ENCODE data around the gene C10orf67.
"Not testable (repeated sequence)": the region's sequence is repeated elsewhere in the genome, so short reads cannot be mapped to it uniquely, and the experiment has no call there.

Gene C10orf67

GRCh38 chr10:23284155-23284554 lies 60.4 kb downstream of the C10orf67 start:
- H3K4me1 Mint-ChIP-seq (ENCODE audit: low read depth), result no peaks in the 10 kb centered on the region
- H3K27me3 Mint-ChIP-seq (ENCODE audit: low read depth), result peaks cover 14% of the 10 kb centered on the region
- no peaks in the 10 kb centered on the region for H3K36me3 Mint-ChIP-seq (ENCODE audit: low read depth)
- H3K27ac Mint-ChIP-seq, result no peak overlapping the region
- H3K4me3 Mint-ChIP-seq, result no peak overlapping the region
- no peaks in the 10 kb centered on the region for H3K9me3 Mint-ChIP-seq

GRCh38 chr10:23283680-23284079 lies 60.9 kb downstream of the C10orf67 start:
- Mint-ChIP-seq H3K27me3 (ENCODE audit: low read depth) (peaks cover 14% of the 10 kb centered on the region), H3K36me3 (ENCODE audit: low read depth) (no peaks in the 10 kb centered on the region), H3K4me1 (ENCODE audit: low read depth) (no peaks in the 10 kb centered on the region), H3K4me3 (no peak overlapping the region), H3K27ac (no peak overlapping the region), H3K9me3 (no peaks in the 10 kb centered on the region)

GRCh38 chr10:23281044-23281433 lies 63.6 kb downstream of the C10orf67 start:
- Mint-ChIP-seq H3K4me1 (ENCODE audit: low read depth) (no peaks in the 10 kb centered on the region), H3K9me3 (no peaks in the 10 kb centered on the region), H3K27me3 (ENCODE audit: low read depth) (peaks cover 9% of the 10 kb centered on the region), H3K27ac (no peak overlapping the region), H3K4me3 (no peak overlapping the region), H3K36me3 (ENCODE audit: low read depth) (no peaks in the 10 kb centered on the region)

- Mint-ChIP-seq H3K27ac (no peak overlapping the region), H3K9me3 (no peaks in the 10 kb centered on the region), H3K4me1 (ENCODE audit: low read depth) (no peaks in the 10 kb centered on the region), H3K36me3 (ENCODE audit: low read depth) (no peaks in the 10 kb centered on the region), H3K27me3 (ENCODE audit: low read depth) (peaks cover 9% of the 10 kb centered on the region), H3K4me3 (no peak overlapping the region)
Measured at GRCh38 chr10:23280419-23281043, 64.1 kb downstream of the C10orf67 start.

GRCh38 chr10:23275355-23275754 lies 69.2 kb downstream of the C10orf67 start:
- Mint-ChIP-seq H3K27me3 (ENCODE audit: low read depth) (peaks cover 4% of the 10 kb centered on the region), H3K9me3 (peaks cover 7% of the 10 kb centered on the region), H3K4me1 (ENCODE audit: low read depth) (no peaks in the 10 kb centered on the region), H3K4me3 (no peak overlapping the region), H3K27ac (no peak overlapping the region), H3K36me3 (ENCODE audit: low read depth) (no peaks in the 10 kb centered on the region)

- H3K4me3 Mint-ChIP-seq; H3K4me1 Mint-ChIP-seq (ENCODE audit: low read depth); H3K9me3 Mint-ChIP-seq; H3K36me3 Mint-ChIP-seq (ENCODE audit: low read depth); H3K27ac Mint-ChIP-seq; H3K27me3 Mint-ChIP-seq (ENCODE audit: low read depth): not testable (repeated sequence)
Measured at GRCh38 chr10:23274179-23274578, 70.4 kb downstream of the C10orf67 start.

GRCh38 chr10:23270531-23270930 lies 74.1 kb downstream of the C10orf67 start:
- Mint-ChIP-seq H3K9me3 (peaks cover 7% of the 10 kb centered on the region), H3K4me3 (no peak overlapping the region)

GRCh38 chr10:23263441-23264164 lies 81.0 kb downstream of the C10orf67 start:
- no peaks in the 10 kb centered on the region for H3K9me3 Mint-ChIP-seq
- H3K4me3 Mint-ChIP-seq, result no peak overlapping the region
- H3K36me3 Mint-ChIP-seq (ENCODE audit: low read depth), result no peaks in the 10 kb centered on the region
- no peak overlapping the region for H3K27ac Mint-ChIP-seq
- no peaks in the 10 kb centered on the region for H3K4me1 Mint-ChIP-seq (ENCODE audit: low read depth)
- H3K27me3 Mint-ChIP-seq (ENCODE audit: low read depth), result peaks cover 13% of the 10 kb centered on the region

More at GRCh38 chr10:23270531-23270930, 74.1 kb downstream of the C10orf67 start:
- Mint-ChIP-seq H3K36me3 (ENCODE audit: low read depth) (no peaks in the 10 kb centered on the region), H3K27me3 (ENCODE audit: low read depth) (no peaks in the 10 kb centered on the region), H3K27ac (no peak overlapping the region), H3K4me1 (ENCODE audit: low read depth) (no peaks in the 10 kb centered on the region)

- H3K4me3 Mint-ChIP-seq, result no peak overlapping the region
- no peaks in the 10 kb centered on the region for H3K9me3 Mint-ChIP-seq
- no peaks in the 10 kb centered on the region for H3K4me1 Mint-ChIP-seq (ENCODE audit: low read depth)
- peaks cover 13% of the 10 kb centered on the region for H3K27me3 Mint-ChIP-seq (ENCODE audit: low read depth)
- H3K36me3 Mint-ChIP-seq (ENCODE audit: low read depth), result no peaks in the 10 kb centered on the region
- H3K27ac Mint-ChIP-seq, result no peak overlapping the region
Measured at GRCh38 chr10:23262928-23263327, 81.7 kb downstream of the C10orf67 start.

- H3K4me1 Mint-ChIP-seq (ENCODE audit: low read depth), result no peaks in the 10 kb centered on the region
- H3K36me3 Mint-ChIP-seq (ENCODE audit: low read depth), result no peaks in the 10 kb centered on the region
- H3K4me3 Mint-ChIP-seq, result no peak overlapping the region
- peaks cover 13% of the 10 kb centered on the region for H3K27me3 Mint-ChIP-seq (ENCODE audit: low read depth)
- H3K27ac Mint-ChIP-seq, result no peak overlapping the region
- H3K9me3 Mint-ChIP-seq, result no peaks in the 10 kb centered on the region
Measured at GRCh38 chr10:23258516-23258915, 86.1 kb downstream of the C10orf67 start.

- Mint-ChIP-seq H3K4me1 (ENCODE audit: low read depth) (no peaks in the 10 kb centered on the region), H3K36me3 (ENCODE audit: low read depth) (no peaks in the 10 kb centered on the region), H3K4me3 (no peak overlapping the region), H3K27ac (no peak overlapping the region), H3K27me3 (ENCODE audit: low read depth) (no peaks in the 10 kb centered on the region), H3K9me3 (no peaks in the 10 kb centered on the region)
Measured at GRCh38 chr10:23253780-23254179, 90.8 kb downstream of the C10orf67 start.

- H3K4me3 Mint-ChIP-seq; H3K36me3 Mint-ChIP-seq (ENCODE audit: low read depth); H3K4me1 Mint-ChIP-seq (ENCODE audit: low read depth); H3K27me3 Mint-ChIP-seq (ENCODE audit: low read depth); H3K9me3 Mint-ChIP-seq; H3K27ac Mint-ChIP-seq: not testable (repeated sequence)
Measured at GRCh38 chr10:23252859-23253258, 91.7 kb downstream of the C10orf67 start.

GRCh38 chr10:23241779-23242178 lies 102.8 kb downstream of the C10orf67 start:
- not testable (repeated sequence) for H3K27me3 Mint-ChIP-seq (ENCODE audit: low read depth); H3K36me3 Mint-ChIP-seq (ENCODE audit: low read depth); H3K4me3 Mint-ChIP-seq; H3K27ac Mint-ChIP-seq; H3K9me3 Mint-ChIP-seq; H3K4me1 Mint-ChIP-seq (ENCODE audit: low read depth)

- no peak overlapping the region for H3K4me3 Mint-ChIP-seq
- no peaks in the 10 kb centered on the region for H3K36me3 Mint-ChIP-seq (ENCODE audit: low read depth)
- no peaks in the 10 kb centered on the region for H3K4me1 Mint-ChIP-seq (ENCODE audit: low read depth)
- peaks cover 3% of the 10 kb centered on the region for H3K9me3 Mint-ChIP-seq
- H3K27ac Mint-ChIP-seq, result no peak overlapping the region
- H3K27me3 Mint-ChIP-seq (ENCODE audit: low read depth), result peaks cover 3% of the 10 kb centered on the region
Measured at GRCh38 chr10:23238015-23238414, 106.6 kb downstream of the C10orf67 start.

GRCh38 chr10:23230582-23230981 lies 114.0 kb downstream of the C10orf67 start:
- Mint-ChIP-seq H3K27me3 (ENCODE audit: low read depth) (no peaks in the 10 kb centered on the region), H3K4me3 (no peak overlapping the region), H3K27ac (no peak overlapping the region), H3K36me3 (ENCODE audit: low read depth) (no peaks in the 10 kb centered on the region), H3K4me1 (ENCODE audit: low read depth) (no peaks in the 10 kb centered on the region), H3K9me3 (peaks cover 3% of the 10 kb centered on the region)
